Caco-2 (cell line): ENCODE data around the gene AIFM1. TPM values are rescaled to one million over a fixed set of nuclear protein-coding genes. Genes with fewer than 3 reads are reported as not detected.

Experiments
- BruUV-seq: library from RNA; stranded (reverse); fragments of 400-500 nt; replicated peaks from 2 replicates; lab custom pipeline; 2021; lab: Mats Ljungman, UMichigan
- CTCF ChIA-PET: fragments of 300-600 bp; sonication (Branson Sonifier 250); formaldehyde crosslinking; loops from one replicate; lab custom pipeline; 2022; ENCODE audit warnings: antibody characterized with exemption; lab: Charles Lee
- POLR2A ChIA-PET: fragments of 300-600 bp; sonication (Branson Sonifier 250); formaldehyde crosslinking; loops from one replicate; lab custom pipeline; 2022; ENCODE audit warnings: antibody characterized with exemption; lab: Charles Lee
- DNase-seq, 2 experiments: peaks; one replicate each; pipeline versions ENCODE4 v3.0.0 to v3.0.0-alpha.2; 2020 to 2022
- H3K27me3 ChIP-seq: replicated peaks from 2 replicates; pipeline ENCODE4 v1.6.0; 2011; ENCODE audit warnings: low read length; ENCODE audit not compliant: control insufficient read depth, insufficient read depth
- H3K36me3 ChIP-seq: 2 replicates; pipeline ENCODE4 v1.5.1; 2011; ENCODE audit warnings: low read length; ENCODE audit not compliant: control insufficient read depth, insufficient read depth
- H3K4me1 ChIP-seq: fragments of 250-450 bp; sonication (Bioruptor Pico); 2 replicates; pipeline ENCODE4 v1.5.1; 2020; ENCODE audit warnings: mild to moderate bottlenecking
- H3K4me3 ChIP-seq: 2 replicates; pipeline ENCODE4 v1.5.1; 2011; ENCODE audit warnings: low read depth, mild to moderate bottlenecking, control low read depth, low read length
- H3K9me3 ChIP-seq: fragments of 250-450 bp; sonication (Bioruptor Pico); 2 replicates; pipeline ENCODE4 v1.5.1; 2020; ENCODE audit warnings: mild to moderate bottlenecking, moderate library complexity
- H3K27ac Mint-ChIP-seq: one replicate; pipeline ENCODE4 v1.8.0; 2022; ENCODE audit warnings: mixed read lengths; ENCODE audit not compliant: unreplicated experiment
- H3K27me3 Mint-ChIP-seq: one replicate; pipeline ENCODE4 v1.8.0; 2022; ENCODE audit warnings: mixed read lengths; ENCODE audit not compliant: insufficient read depth, unreplicated experiment
- H3K36me3 Mint-ChIP-seq: one replicate; pipeline ENCODE4 v1.8.0; 2022; ENCODE audit warnings: mild to moderate bottlenecking, mixed read lengths; ENCODE audit not compliant: insufficient read depth, unreplicated experiment
- H3K4me1 Mint-ChIP-seq: one replicate; pipeline ENCODE4 v1.8.0; 2022; ENCODE audit warnings: low read depth, mixed read lengths; ENCODE audit not compliant: unreplicated experiment
- H3K4me3 Mint-ChIP-seq: one replicate; pipeline ENCODE4 v1.8.0; 2022; ENCODE audit warnings: mild to moderate bottlenecking, moderate library complexity, mixed read lengths; ENCODE audit not compliant: unreplicated experiment
- H3K9me3 Mint-ChIP-seq: one replicate; pipeline ENCODE4 v1.8.0; 2022; ENCODE audit warnings: mixed read lengths; ENCODE audit not compliant: unreplicated experiment
- intact Hi-C: fragments of 100-400 bp; cut with micrococcal nuclease; formaldehyde crosslinking; loops from one replicate; pipeline ENCODE4 v1.10.0; 2022; ENCODE audit not compliant: unreplicated experiment
- total RNA-seq: library from RNA; stranded (reverse); gene quantifications from 2 replicates; pipeline ENCODE4 v1.2.3, GENCODE V29; 2022
- TF ChIP-seq, protein P1 (sequence below), 2 experiments: fragments of 200-600 bp in 1 of 2; IDR thresholded peaks; 1 replicate in 1 of 2; 2 replicates in 1 of 2; pipeline versions ENCODE4 v1.5.1 to v1.8.0; 2011 to 2022; ENCODE audit warnings: antibody characterized with exemption in 1 of 2, control low read depth in 1 of 2, inconsistent platforms in 1 of 2, low read depth in 1 of 2, low read length in 1 of 2, mild to moderate bottlenecking in 1 of 2, moderate library complexity in 1 of 2; ENCODE audit not compliant: insufficient read depth in 1 of 2, severe bottlenecking in 1 of 2, unreplicated experiment in 1 of 2

Gene AIFM1
- total RNA-seq, 1 experiment from 2014 or later, result 53.0 TPM

DNA sequence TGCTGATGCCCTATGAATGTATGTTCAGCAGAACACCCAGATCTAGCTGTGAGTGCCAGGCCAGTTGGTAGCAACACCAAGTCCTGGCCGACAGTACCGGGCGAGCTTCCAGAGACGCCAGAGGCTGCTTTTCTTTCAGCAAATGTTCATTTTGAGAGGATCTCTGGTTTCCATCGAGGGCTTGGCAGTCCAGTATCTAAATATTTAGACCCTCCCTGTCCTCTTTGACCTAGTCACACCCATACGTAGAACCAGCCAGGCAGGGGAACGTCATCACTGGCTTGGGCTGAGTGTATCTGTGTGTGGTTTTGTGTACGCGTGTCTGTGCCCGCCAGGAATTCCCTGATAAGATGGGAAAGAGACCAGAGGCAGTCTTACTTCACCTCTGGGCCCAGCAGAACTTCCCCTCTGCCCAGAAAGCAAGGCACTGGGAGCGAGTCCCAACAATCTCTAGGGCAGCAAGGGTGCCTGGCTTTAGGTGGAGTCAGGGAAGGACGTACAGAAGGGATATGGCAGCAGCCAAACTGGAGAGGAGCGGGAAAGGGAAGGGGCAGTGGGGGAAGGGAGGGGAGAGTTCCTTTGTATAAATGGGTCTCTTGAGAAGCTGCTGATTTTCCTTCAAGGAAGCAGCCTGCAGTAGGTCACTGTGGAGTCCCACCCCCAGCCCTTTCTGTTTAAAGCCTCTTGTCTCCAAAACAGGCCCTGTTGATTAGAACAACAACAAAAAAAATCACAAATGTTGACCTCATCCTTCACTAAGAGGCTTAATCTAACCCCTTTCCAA, 40.4 kb downstream of the AIFM1 start:
- no peak overlapping the region for H3K4me3 ChIP-seq
- H3K36me3 ChIP-seq, result no peaks in the 10 kb centered on the region
- no peaks in the 10 kb centered on the region for H3K9me3 ChIP-seq
- Mint-ChIP-seq H3K36me3 (peaks cover 16% of the 10 kb centered on the region), H3K4me1 (no peaks in the 10 kb centered on the region), H3K9me3 (no peaks in the 10 kb centered on the region), H3K27ac (no peak overlapping the region), H3K4me3 (no peak overlapping the region), H3K27me3 (no peaks in the 10 kb centered on the region)
- intact Hi-C loops, result no loop called here
- no peaks in the 10 kb centered on the region for H3K4me1 ChIP-seq
- H3K27me3 ChIP-seq, result no peaks in the 10 kb centered on the region
- POLR2A ChIA-PET, result no interaction called here
- no peak for DNase-seq
- no TSS peak for BruUV-seq
- CTCF ChIA-PET, result no interaction called here
- TF ChIP-seq, protein P1, sequence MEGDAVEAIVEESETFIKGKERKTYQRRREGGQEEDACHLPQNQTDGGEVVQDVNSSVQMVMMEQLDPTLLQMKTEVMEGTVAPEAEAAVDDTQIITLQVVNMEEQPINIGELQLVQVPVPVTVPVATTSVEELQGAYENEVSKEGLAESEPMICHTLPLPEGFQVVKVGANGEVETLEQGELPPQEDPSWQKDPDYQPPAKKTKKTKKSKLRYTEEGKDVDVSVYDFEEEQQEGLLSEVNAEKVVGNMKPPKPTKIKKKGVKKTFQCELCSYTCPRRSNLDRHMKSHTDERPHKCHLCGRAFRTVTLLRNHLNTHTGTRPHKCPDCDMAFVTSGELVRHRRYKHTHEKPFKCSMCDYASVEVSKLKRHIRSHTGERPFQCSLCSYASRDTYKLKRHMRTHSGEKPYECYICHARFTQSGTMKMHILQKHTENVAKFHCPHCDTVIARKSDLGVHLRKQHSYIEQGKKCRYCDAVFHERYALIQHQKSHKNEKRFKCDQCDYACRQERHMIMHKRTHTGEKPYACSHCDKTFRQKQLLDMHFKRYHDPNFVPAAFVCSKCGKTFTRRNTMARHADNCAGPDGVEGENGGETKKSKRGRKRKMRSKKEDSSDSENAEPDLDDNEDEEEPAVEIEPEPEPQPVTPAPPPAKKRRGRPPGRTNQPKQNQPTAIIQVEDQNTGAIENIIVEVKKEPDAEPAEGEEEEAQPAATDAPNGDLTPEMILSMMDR (IDR thresholded peaks at IDR 0.05; ENCODE audit: insufficient read depth in 1 of 2, low read depth in 1 of 2, low read length in 1 of 2, severe bottlenecking in 1 of 2, unreplicated experiment in 1 of 2), result no peak

DNA sequence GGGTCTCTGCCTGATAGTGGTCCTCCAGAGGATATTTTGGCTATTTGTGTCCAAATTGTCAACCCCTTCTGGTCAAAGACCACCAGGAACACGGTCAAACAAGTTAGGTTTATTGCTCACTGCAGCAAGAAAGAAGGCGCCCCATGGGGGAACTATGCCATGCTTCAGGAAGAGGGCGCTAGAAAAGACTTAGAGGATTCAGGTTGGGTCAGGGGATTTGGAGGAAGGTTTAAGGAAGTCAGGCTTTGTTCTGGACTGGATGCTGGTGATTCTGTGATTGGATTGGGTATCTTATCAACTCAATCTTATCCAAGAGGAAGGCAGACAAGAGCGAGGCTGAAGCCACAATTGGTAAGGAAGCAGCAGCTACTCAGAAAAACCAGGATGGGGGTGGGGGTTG, 41.1 kb downstream of the AIFM1 start:
- intact Hi-C loops, result no loop called here
- no TSS peak for BruUV-seq
- H3K4me3 Mint-ChIP-seq, result no peak overlapping the region

DNA sequence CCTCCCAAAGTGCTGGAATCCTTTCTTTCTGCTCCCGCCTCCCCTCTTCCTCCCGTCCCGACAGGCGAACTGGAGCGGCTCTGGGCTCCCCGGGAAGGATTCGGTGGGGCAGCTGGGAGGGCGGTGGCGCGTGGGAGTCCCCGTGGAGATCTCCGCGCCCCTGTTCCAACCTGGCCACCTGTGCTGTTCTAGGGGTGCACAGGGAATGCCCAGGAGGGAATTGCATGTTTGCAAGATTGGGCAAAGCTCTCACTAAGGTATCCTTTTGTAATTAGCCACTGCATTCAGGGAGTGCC, 44.2 kb downstream of the AIFM1 start:
- Mint-ChIP-seq H3K27ac (no peak overlapping the region), H3K4me3 (no peak overlapping the region)
- no peak overlapping the region for H3K4me3 ChIP-seq

More for the DNA sequence above, 41.1 kb downstream of the AIFM1 start:
- Histone ChIP-seq H3K27me3 (no peaks in the 10 kb centered on the region), H3K4me1 (no peaks in the 10 kb centered on the region), H3K4me3 (no peak overlapping the region), H3K9me3 (no peaks in the 10 kb centered on the region), H3K36me3 (no peaks in the 10 kb centered on the region)
- no peak for DNase-seq
- TF ChIP-seq, protein P1 (IDR thresholded peaks at IDR 0.05; ENCODE audit: insufficient read depth in 1 of 2, low read depth in 1 of 2, low read length in 1 of 2, severe bottlenecking in 1 of 2, unreplicated experiment in 1 of 2), result no peak
- Mint-ChIP-seq H3K27ac (no peak overlapping the region), H3K36me3 (peaks cover 16% of the 10 kb centered on the region), H3K4me1 (no peaks in the 10 kb centered on the region), H3K9me3 (no peaks in the 10 kb centered on the region), H3K27me3 (no peaks in the 10 kb centered on the region)
- ChIA-PET CTCF (no interaction called here), POLR2A (no interaction called here)

More for the DNA sequence above, 44.2 kb downstream of the AIFM1 start:
- CTCF ChIA-PET, result no interaction called here
- intact Hi-C loops, result no loop called here
- no peaks in the 10 kb centered on the region for H3K27me3 ChIP-seq
- no TSS peak for BruUV-seq
- no peaks in the 10 kb centered on the region for H3K9me3 Mint-ChIP-seq
- H3K4me1 ChIP-seq, result no peaks in the 10 kb centered on the region
- DNase-seq, result no peak
- H3K9me3 ChIP-seq, result no peaks in the 10 kb centered on the region
- H3K4me1 Mint-ChIP-seq, result no peaks in the 10 kb centered on the region
- POLR2A ChIA-PET, result interaction anchor here (0.5 kb wide), 1 partner anchor 14 kb away, joined by 3 read pairs; no protein-coding TSS in a partner anchor
- no peaks in the 10 kb centered on the region for H3K27me3 Mint-ChIP-seq
- H3K36me3 ChIP-seq, result no peaks in the 10 kb centered on the region
- TF ChIP-seq, protein P1 (IDR thresholded peaks at IDR 0.05; ENCODE audit: insufficient read depth in 1 of 2, low read depth in 1 of 2, low read length in 1 of 2, severe bottlenecking in 1 of 2, unreplicated experiment in 1 of 2), result no peak
- peaks cover under 1% of the 10 kb centered on the region for H3K36me3 Mint-ChIP-seq
